ENCODE results near the gene KMT5B.

The KMT5B gene

GRCh38 chr11:68165601-68166000 lies 47.5 kb downstream of the KMT5B start:
- Histone ChIP-seq H3K4me1 (ENCODE audit: control insufficient read depth, low read length) (no peaks in the 10 kb centered on the region), H3K4me3 (ENCODE audit: low read length) (no peak overlapping the region), H4K20me1 (ENCODE audit: control insufficient read depth, insufficient read depth, low read depth, low read length) (no peaks in the 10 kb centered on the region), H3K27ac (ENCODE audit: low read depth, low read length) (no peak overlapping the region), H3K4me2 (ENCODE audit: low read length) (no peak overlapping the region), H3K36me3 (ENCODE audit: control insufficient read depth, low read length) (peaks cover 21% of the 10 kb centered on the region), H3F3A (ENCODE audit: control insufficient read depth, insufficient read depth) (no peaks in the 10 kb centered on the region), H3K79me2 (ENCODE audit: control insufficient read depth, low read length) (no peaks in the 10 kb centered on the region), H3K9me3 (ENCODE audit: control insufficient read depth, insufficient read depth, low read length) (no peaks in the 10 kb centered on the region), H3K9me2 (replicated peaks; ENCODE audit: control insufficient read depth, low read length) (no peaks in the 10 kb centered on the region), H3K27me3 (ENCODE audit: control insufficient read depth, low read length) (no peaks in the 10 kb centered on the region)
- TF ChIP-seq EZH2phosphoT487 (IDR thresholded peaks at IDR 0.05; ENCODE audit: borderline replicate concordance, low read length) (no peak), CTCF (IDR thresholded peaks at IDR 0.05; ENCODE audit: low read depth, low read length, poor library complexity, severe bottlenecking) (no peak)

- H3K79me2 ChIP-seq (ENCODE audit: control insufficient read depth, low read length) = no peaks in the 10 kb centered on the region
- no peaks in the 10 kb centered on the region for H3F3A ChIP-seq (ENCODE audit: control insufficient read depth, insufficient read depth)
- H3K36me3 ChIP-seq (ENCODE audit: control insufficient read depth, low read length) = peaks cover 12% of the 10 kb centered on the region; the same call in 1 of the 2 replicates
Measured at GRCh38 chr11:68164437-68164836, 48.7 kb downstream of the KMT5B start.

GRCh38 chr11:68163691-68164090 lies 49.4 kb downstream of the KMT5B start:
- Histone ChIP-seq H3K4me1 (ENCODE audit: control insufficient read depth, low read length) (no peaks in the 10 kb centered on the region), H3K36me3 (ENCODE audit: control insufficient read depth, low read length) (peaks cover 10% of the 10 kb centered on the region; the same call in 1 of the 2 replicates), H3K4me3 (ENCODE audit: low read length) (no peak overlapping the region), H3K9me3 (ENCODE audit: control insufficient read depth, insufficient read depth, low read length) (no peaks in the 10 kb centered on the region), H3K9me2 (replicated peaks; ENCODE audit: control insufficient read depth, low read length) (no peaks in the 10 kb centered on the region), H4K20me1 (ENCODE audit: control insufficient read depth, insufficient read depth, low read depth, low read length) (no peaks in the 10 kb centered on the region), H3K4me2 (ENCODE audit: low read length) (no peak overlapping the region), H3K27me3 (ENCODE audit: control insufficient read depth, low read length) (no peaks in the 10 kb centered on the region), H3F3A (ENCODE audit: control insufficient read depth, insufficient read depth) (no peaks in the 10 kb centered on the region), H3K27ac (ENCODE audit: low read depth, low read length) (no peak overlapping the region), H3K79me2 (ENCODE audit: control insufficient read depth, low read length) (no peaks in the 10 kb centered on the region)
- TF ChIP-seq EZH2phosphoT487 (IDR thresholded peaks at IDR 0.05; ENCODE audit: borderline replicate concordance, low read length) = no peak
- no peak for TF ChIP-seq CTCF (IDR thresholded peaks at IDR 0.05; ENCODE audit: low read depth, low read length, poor library complexity, severe bottlenecking)

More at GRCh38 chr11:68164437-68164836, 48.7 kb downstream of the KMT5B start:
- H3K9me3 ChIP-seq (ENCODE audit: control insufficient read depth, insufficient read depth, low read length) = no peaks in the 10 kb centered on the region
- no peak for TF ChIP-seq EZH2phosphoT487 (IDR thresholded peaks at IDR 0.05; ENCODE audit: borderline replicate concordance, low read length)
- no peak for TF ChIP-seq CTCF (IDR thresholded peaks at IDR 0.05; ENCODE audit: low read depth, low read length, poor library complexity, severe bottlenecking)
- no peaks in the 10 kb centered on the region for H4K20me1 ChIP-seq (ENCODE audit: control insufficient read depth, insufficient read depth, low read depth, low read length)
- no peak overlapping the region for H3K4me2 ChIP-seq (ENCODE audit: low read length)
- no peaks in the 10 kb centered on the region for H3K27me3 ChIP-seq (ENCODE audit: control insufficient read depth, low read length)
- H3K27ac ChIP-seq (ENCODE audit: low read depth, low read length) = no peak overlapping the region
- no peaks in the 10 kb centered on the region for H3K4me1 ChIP-seq (ENCODE audit: control insufficient read depth, low read length)
- H3K4me3 ChIP-seq (ENCODE audit: low read length) = no peak overlapping the region
- no peaks in the 10 kb centered on the region for H3K9me2 ChIP-seq (replicated peaks; ENCODE audit: control insufficient read depth, low read length)

All from DOHH2 (cell line).